HG02759 (cell line): Measurements from ENCODE around the gene PSD4.

Experiments
- ATAC-seq: cut with Tn5 transposase; IDR thresholded peaks from one replicate; pipeline ENCODE4 v1.9.1; 2021; ENCODE audit warnings: mild to moderate bottlenecking, moderate library complexity; ENCODE audit not compliant: unreplicated experiment

The PSD4 gene

DNA sequence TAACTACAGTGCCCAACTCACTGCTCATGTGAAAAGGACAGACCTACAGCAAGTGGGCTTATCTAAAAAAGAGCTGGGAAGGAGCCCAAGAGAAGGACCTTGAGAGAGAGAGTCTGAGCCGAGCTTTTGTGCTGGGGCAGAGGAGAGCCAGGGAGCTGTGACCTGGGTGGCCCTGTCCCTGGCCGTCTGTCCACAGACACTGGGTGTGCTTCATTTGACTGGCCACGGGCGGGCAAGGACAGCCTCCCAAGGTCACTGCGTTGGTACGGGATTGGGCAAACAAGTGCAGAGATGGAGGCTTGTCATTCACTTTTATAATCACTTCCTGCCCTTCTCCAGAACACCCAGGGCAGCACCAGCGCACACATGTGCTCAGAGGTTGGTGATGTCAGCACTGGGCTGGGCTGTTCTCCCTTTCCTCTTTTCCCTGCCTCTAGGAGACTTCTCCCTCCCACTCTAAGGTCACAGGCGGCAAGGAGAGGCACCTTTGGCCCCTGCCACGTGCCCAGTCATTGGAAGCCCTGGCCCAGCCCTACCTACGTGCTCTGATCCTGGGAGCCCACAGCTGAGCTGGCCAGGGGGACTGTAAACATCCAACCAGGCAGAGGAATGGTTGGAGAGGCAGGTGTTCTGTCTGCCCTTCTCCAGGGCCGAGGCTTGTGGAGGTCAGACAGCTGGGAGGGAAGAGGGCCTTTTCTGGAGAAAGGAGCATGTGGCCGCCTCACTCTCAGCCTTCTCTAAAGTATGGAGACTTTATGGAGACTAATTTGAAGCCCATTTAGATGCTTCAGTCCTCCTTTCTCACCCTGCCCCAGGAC is 6.4 kb upstream of the PSD4 start:
- no peak for ATAC-seq

GRCh38 chr2:113167962-113168340 is 5.8 kb upstream of the PSD4 start:
- ATAC-seq = no peak

DNA sequence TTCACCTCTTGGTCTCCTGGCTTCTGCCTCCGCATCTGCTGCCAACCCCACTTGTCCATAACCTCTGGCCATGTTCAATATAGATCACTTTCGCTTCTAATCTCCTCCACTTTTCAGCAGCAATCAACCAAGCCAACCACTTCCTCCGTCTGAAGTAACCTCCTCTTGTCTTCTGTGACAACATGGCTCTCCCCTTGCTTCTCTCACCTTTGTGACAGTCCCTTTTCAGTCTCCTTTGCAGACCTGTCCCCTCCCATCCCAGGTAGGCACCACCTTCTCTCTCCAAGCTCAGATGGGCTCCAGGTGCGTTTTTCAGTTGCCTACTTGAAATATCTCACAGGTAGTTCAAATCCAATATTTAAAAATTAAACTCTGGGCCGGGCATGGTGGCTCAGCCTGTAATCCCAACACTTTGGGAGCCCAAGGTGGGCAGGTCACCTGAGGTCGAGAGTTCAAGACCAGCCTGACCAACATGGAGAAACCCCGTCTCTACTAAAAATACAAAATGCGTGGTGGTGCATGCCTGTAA is 4.7 kb upstream of the PSD4 start:
- ATAC-seq = no peak

DNA sequence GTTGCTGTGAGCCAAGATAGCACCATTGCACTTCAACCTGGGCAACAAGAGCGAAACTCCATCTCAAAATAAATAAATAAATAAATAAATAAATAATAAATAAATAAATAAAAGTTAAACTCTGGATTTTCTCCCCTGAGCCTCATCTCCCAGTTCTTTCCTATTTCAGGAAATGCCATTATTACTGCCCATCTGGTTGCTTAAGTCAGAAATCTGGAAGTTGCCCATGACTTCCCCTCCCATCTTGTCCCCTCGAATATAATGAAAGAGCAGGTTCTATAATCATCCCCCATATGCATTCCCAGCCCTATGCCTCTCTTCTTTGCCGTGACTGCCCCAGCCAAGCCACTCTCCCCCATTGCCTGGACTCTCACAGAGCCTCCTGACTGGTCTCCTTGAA is 4.2 kb upstream of the PSD4 start:
- no peak for ATAC-seq

DNA sequence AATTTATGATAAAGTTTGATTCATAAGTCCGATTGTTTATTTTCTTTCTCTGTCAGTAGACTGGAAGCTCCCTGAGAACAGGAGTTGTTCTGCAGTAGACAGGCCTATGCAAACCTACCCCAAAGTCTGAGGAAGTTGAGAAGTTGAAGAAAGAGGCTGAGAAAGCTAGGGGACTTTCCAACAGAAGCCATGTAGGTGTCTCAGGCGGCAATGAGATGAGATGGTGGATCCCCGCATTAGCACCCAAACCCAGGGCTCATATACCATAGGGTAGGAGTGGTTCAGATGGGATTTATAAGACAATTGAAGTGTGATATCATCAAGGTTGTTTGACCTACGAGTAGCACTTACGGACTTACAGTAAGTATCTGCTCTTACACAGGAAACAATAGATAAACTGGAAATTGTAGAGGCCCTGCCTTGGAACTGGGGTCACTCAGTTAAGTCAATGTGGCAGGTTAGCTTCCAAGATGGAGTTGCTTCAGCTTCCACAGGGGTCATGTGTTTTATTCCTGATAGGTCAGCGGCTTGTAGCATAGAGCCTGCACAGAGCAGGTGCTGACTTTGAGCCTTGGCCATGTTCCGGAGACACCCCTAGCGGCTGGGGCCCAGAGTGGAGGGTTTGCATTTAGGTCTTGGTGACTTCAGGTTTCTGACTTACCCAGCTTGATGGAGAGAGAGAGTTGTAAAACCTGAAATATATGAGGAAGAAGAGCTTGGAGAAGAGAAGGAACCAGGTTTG is 2.3 kb upstream of the PSD4 start:
- ATAC-seq = no peak

DNA sequence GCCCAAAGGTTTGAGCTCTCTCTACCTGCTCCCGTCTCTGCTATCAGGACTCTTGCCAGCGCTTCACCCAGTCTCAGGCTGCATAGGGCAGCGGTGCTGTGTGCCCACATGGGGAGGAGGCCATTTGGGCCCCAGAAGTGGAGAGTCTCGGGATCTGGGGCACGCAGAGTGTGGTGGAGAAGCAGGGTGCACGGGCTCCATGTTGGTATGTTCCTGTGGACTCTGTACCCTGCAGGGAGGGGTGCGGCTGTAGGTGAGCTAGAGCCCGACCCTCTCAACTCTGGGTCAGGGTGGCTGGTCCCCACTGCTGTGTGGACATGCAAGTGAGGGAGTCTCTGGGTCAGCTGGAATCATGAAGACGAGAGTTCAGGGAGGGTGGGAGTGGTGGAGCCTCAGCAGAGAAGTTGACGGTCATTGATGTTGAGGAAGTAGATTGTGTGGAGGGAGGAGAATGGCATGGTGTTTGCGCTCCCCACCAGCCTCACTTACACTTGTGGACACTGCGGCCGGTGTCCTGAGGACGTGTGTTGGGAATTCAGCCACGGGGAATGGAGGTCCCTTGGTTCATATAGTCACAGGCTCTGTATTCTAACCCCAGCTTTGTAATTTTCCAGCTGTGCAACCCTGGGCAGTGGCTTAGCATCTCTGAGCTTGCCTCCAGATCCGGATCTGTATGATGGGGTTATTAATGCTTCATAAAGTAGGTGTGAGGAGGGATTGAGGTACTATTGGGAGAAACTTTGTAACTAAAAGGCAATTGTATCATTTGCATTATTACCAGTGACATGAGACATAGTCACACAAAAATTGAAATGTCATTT is 840 bp upstream of the PSD4 start:
- ATAC-seq = no peak

DNA sequence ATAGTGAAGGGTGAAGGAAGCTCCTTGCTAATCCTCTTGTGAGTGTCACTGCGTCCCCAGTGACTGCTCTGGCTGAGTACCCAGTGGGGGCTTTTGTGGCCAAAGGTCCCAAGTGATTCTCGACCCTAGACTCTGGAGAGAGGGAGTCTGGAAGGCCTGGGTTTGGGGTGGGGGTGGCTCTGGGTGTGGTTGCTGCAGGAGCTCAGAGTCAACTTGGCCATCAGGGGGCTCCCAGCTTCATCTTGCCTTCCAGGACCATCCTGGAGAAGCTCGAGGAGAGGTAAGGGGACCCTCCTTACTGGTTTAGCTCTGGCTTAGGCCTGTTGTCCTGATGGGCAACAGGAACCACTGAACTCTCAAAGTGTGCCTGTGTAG is 592 bp downstream of the PSD4 start:
- no peak for ATAC-seq

DNA sequence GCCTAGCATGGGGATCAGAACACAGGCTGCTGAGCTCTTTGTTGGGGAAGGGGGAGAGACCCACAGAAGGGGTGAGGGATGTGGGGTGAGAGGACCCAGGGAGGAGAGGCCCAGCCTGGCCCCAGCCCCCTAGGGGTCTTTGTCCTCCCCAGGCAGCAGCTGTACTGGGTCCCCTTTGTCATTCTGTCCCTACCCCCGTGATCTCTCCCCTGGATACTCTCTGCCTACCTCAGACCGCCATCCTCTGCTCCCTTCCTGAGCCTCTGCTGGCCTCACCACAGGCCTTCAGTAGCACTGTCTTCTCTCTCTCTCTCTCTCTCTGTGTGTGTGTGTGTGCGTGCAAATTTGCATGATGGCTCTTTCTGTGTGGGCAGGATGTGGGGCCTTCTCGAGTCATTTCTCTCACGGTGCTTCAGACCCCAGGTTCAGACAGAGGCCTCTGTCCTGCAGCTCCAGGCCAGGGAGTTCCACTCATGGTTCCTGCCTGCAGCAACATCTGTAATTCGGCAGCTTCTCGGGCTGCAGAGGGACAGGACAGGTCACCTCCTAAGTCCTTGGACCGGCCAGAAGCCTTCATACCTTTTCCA is 1.4 kb downstream of the PSD4 start:
- ATAC-seq = peak; percentile 68

DNA sequence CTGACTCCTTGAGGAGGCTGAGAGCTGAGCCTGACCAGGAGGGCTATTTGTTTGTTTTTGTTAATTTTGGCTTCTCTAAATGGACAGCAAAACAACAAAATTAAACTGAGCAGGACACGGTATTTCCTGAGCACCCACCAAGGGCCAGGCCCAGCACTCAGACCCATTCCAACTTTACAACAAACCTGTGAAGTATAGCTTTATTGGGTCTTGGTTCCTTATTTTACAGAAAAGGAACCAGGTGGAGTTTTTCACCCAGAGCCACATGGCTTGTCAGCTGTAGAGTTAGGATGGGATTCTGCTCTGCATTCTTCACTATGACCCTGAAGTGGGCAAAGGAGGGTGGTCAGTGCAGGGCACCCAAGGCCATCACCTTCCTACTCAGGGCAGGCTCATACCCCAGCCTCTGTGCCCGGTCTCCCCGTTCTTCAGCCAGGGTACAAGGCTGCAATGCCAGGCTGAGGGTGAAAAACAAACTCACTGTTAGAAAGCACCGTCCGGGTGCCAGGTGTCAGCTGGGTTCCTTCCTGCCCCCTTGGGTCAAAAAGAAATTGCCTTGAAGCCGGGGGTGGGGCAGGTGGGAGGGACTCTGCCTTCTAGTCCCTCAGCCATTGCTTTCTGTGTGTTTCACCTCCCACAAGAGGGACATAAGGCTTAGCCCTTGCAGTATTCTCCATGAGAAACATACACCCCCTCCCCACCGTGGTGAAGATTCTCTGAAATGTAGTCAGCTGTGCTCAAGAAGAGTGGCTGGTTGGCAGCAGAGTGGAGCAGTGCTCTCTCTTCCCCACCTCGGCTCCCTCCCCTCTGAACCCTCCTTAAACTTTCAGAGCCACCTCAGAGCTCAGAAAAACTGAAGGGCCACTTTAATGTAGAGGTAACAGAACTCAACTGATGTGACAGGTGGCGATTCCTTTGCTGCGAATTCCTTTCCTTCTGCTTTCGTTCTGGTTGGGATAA is 2.2 kb downstream of the PSD4 start:
- peak; percentile 11 for ATAC-seq

DNA sequence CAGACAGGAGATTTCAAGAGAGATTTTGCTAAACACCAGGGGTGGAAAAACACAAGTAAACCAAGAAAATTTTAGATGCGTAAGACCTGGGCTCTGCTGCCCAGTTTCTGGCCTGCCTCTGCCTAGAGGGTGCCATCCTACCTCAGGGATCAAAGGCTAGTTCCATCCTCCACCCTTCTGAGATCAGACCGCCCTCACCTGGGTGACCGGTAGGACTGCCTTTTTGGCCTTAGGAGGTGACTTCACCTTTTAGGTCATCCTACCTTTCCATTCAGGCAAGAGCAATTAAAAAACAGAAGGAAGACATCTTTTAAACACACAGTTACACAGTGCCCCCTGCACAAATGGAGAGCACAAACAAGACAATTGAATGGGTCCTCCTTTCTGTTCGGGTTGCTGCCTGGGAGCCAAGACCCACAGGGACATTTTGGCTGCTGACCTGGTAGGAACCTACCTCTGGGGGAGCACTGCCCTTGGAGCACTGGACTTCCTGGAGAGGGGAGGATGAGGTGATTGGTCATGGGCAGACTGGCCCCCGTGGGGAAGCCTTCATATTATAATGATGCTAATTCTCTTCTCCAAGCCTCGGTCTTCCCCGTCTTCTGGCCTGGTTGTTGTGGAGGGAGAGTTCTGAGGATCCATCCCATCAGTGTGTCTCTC is 3.1 kb downstream of the PSD4 start:
- ATAC-seq = no peak

- ATAC-seq = no peak
Measured at GRCh38 chr2:113178069-113178746, 4.4 kb downstream of the PSD4 start.

DNA sequence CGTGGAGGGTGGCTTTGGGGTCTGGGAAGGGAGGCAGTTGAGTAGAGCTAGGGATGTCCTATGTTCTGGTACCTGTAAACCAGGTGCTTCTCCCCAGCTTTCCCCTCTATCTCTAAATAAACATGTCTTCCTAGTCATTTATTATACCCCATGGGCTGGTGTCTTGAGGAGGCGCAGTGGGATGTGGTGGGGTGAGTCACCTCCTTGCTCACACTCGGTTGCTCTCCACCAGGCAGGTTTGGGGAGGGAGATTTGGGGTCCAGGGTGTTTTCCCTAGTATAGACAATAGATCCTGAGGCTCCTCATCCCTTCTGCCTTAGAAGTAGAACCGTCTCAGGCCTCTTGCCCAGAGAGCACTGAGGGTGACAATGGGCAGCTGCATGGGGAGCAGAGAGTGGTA is 5.1 kb downstream of the PSD4 start:
- ATAC-seq = no peak

DNA sequence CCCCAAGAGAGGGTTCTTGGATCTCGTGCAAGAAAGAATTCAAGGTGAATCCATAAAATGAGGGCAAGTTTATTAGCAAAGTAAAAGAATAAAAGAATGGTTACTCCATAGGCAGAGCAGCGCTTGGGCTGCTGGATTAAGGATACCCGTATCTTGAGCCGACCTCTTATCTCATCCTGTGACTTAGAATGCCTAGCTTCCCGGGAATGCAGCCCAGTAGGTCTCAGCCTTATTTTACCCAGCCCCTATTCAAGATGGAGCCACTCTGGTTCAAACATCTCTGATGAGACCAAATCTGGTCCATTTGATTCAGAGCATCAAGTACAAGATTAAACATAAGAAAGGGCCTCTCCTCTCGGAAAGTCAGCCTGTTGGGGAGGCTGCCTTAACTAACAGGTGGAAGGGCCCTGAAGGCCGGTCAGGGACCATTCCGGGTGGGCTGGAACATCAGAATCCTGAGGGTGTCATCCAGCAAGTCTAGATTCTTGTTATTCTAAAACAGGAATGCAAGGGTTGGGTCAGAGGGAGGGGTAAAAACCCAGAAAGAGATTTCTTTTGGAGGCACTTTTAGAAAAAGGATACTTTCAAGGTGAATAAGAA is 5.8 kb downstream of the PSD4 start:
- no peak for ATAC-seq

GRCh38 chr2:113180131-113180946 is 6.6 kb downstream of the PSD4 start:
- no peak for ATAC-seq

- ATAC-seq = no peak
Measured at GRCh38 chr2:113181258-113182051, 7.7 kb downstream of the PSD4 start.

DNA sequence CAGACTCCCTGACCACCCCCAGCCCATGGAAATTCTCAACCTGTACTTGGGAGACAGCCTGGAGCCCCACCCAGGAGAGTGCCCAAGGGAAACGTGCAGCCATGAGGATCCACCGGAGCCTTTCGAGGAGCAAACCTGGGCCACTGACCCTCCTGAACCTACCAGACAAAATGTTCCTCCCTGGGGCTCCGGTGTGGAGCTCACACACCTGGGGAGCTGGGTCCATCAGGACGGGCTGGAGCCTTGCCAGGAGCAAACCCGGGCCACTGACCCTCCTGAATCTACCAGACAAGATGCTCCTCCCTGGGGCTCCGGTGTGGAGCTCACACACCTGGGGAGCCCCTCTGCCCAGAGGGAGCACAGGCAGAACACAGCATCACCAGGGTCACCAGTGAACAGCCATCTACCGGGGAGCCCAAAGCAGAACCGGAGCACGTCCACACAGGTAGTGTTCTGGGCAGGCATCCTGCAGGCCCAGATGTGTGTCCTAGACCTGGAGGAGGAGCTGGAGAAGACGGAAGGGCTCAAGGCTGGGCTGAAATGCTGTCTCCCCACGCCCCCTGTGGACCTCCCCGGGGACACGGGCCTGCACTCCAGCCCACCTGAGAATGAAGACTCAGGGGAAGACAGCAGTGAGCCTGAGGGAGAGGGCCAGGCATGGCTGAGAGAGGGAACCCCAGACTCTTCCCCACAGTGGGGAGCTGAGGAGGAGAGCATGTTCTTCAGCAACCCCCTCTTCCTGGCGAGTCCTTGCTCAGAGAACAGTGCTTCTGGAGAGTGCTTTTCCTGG is 8.9 kb downstream of the PSD4 start:
- no peak for ATAC-seq
